Activated CD4-positive, alpha-beta T cell treated with anti-CD3 and anti-CD28 coated beads, Interleukin-2, amount 50 U/mL, for 4 hours (primary cell): ENCODE measurements around the gene PARP4.
"Not testable (repeated sequence)": the region's sequence is repeated elsewhere in the genome, so short reads cannot be mapped to it uniquely, and the experiment has no call there.

Source experiments
- DNase-seq, 2 experiments: peaks; one replicate each; pipeline ENCODE4 v3.0.0-alpha.2; 2020

The PARP4 gene

DNA sequence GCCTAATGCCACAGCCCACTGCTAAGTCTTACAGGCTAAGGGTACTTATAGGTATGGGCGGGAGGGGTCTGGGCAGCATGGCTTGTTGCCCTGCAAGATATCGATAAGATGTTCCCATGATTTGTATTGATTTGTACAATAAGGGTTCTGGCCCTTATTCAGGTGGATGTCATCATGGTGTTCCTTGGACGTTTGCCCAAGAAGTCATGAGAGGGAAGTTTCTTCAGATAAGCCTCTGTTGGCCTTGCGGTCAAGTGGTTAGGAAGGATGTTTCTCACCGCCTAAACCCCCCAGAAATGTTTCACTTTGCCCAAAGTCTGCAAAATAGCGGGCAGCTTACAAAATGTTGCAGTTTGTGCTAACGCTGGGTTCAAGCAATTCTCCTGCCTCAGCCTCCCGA, 7.3 kb downstream of the PARP4 start:
- no peak for DNase-seq

DNA sequence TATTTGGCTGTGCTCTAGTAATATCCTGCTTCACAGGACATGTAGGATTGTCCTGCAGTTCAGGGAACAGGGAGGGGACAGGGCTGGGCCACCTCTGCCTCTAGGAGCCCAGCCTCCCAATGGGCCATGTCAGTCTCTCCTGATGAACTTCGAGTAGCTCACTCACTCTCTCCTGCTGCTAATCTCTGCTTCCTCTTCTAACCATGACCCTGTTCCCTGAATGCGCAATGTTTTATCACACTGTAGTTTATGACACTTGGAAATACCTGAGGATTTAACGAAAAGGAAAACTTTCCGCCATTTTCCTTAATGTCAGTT, 9.2 kb downstream of the PARP4 start:
- DNase-seq, result no peak

DNA sequence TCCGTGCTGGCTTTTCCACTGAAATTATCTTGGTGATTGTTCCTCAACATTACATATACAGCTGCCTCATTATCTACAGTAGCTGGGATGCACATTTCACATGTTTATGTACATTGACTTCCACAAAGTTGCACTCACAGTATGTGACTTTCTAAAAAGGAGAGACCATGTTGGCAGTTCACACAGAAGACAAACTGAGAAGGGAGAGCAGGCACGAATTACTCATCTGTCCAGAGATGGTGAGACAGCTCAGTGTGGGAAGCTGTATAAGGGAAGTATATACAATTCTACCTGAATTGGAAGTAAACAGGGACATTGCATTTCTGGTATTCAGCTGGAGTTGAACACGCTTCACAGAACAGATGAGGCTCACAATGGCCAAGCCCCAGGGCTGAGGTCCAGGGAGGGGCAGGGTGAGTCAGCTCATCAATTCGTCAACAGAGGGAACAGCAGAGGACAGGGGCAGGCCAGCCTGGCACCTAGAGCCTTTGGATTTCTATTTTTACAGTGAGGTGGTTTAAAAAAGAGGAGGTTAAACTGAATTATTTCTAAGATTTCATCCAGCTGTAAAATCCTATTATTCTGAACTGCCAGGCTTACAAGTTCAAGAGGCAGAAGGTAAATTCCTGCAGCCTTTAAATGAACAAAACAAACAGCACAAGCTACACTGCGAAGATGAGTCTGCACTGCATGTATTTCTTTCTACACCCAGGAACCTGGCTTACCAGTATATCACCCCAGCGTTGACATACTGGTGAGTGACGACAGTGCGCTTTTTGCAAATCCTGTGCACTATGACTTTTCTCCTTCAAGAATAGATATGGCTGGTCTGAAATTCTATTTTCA, 9.8 kb downstream of the PARP4 start:
- DNase-seq, result no peak

DNA sequence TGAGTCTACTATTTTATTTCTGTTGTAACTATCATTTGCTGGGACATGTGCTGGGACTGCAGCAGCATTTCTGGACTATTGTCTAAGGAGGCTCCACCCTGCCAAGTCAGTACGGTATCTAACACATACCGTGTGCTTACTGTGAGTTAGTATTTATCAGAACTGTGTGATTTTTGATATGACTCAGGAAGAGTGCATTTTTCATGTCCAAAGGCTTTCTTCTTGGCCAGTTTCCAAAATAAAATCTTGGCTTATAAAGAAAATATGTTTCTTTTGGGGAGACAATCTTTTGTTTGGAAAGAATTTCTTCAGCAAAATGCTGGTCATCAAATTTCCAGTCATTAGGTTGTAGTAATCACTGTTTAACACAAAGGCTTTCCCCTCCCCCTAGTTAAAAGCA, 11.6 kb downstream of the PARP4 start:
- DNase-seq, result no peak

DNA sequence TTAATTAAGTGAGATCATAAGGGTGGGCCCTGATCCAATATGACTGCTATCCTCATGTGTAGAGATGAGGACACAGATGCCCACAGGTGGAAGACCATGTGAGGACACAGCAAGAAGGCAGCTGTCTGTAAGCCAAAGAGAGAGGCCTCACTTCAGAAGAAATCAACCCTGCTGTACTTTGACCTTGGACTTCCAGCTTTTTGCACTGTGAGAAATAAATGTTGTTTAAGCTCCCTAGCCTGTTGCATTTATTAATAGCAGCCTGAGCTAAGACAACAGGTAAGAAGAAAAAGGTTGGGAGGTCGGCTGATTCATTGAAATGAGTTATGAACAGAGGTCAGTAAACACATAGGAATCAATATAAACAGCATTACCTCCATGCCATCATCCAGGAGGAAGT, 14.8 kb downstream of the PARP4 start:
- no peak for DNase-seq

DNA sequence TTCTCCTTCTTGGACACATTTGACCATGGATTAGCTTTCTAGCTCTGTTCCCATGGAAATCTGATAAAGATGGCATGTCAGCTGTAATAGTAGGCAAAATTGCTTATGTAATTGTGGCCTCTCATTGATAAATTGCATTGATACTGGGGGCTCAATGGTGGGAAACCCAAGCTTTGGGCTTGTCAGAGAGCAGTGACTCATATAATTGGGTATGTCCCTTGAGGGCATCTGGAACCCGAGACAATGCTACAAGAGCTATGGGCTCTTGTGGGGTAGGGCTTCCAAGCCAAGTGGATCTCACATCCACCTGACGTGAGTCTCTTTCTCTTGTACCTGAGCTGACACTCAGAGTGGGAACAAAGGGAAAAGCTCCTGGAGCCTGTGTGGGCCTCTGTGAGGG, 16.3 kb downstream of the PARP4 start:
- not testable (repeated sequence) for DNase-seq

DNA sequence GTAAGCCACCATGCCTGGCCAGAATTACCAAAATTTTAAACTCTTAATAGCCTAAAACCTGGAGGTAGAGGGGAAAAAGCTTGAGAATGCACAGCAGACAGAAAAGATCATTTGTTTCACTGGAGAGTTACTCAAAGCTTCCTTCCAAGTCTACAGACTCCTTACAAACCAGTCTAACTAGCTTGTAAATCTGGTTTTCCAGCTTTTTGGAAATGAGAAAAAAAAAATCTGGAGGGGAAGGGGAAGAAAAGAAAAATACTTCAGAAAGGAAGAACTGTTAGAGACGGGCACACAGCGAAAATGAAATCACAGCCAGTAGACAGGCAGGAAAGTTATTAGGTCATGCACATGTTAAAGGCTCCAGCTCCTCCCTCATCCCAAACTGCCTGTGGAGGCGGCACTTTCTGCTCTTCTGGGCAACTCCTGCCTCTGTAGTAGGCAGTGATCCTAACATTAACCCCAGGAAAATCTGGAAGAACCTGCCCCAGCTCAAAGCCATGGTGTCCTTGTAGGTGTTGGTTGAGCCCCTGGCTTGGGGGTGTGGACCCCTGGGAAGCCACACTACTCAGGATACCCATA, 17.3 kb downstream of the PARP4 start:
- no peak for DNase-seq

DNA sequence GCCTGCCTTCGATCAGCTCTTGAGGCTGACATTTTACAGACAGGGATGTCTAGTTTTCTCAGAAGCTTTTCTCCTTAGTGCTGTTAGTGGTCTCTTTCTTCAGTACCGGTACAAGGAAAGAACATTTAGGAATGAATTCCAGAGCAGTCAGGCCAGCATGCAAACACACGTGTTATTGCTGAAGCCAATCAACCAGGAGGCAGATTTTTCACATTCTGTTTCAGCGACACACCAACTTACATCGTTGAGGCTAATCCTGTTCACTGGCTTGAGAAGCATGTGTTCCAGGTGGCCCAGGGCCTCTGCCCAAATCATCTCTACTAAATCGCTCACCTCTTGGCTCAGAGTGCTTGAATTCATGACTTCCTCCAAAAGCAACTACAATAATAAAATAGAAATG, 19.2 kb downstream of the PARP4 start:
- no peak for DNase-seq

DNA sequence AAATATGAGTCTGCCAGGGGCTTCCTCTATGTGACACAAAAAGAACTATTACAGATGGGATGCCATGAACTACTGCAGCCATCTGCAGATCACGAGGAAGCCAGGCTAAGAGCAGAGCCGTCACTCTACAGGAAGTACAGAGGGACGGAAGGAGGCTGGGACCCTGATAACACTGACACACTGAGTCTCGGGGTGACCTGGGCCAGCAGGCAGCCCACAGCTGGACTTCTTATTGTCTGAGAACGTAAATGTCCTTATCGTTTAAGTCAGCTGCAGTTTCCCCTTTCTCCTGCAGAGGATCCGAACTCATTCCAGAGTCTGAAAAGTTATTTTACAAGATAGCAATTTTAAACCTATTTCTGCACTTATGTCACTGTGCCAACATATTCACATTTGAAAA, 20.7 kb downstream of the PARP4 start:
- DNase-seq, result no peak

DNA sequence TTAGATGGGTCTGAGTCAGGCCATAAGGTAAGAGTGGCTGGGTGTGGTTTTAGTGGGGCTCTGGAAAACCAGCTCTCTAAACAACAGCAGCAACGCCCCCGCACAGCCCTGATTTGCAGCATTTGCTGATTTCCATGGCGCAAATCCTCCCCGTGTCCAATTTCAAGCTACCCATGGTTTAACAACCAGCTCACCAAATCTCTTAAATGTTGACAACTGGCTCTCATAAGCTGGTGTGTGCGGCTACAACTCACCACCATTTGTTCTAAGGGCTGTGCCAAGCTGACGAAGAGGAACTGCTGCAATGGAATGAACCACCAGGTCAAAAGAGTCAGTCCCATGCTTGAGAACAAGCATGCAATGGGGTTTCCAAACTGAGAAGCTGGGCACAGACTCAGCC, 22.9 kb downstream of the PARP4 start:
- no peak for DNase-seq

DNA sequence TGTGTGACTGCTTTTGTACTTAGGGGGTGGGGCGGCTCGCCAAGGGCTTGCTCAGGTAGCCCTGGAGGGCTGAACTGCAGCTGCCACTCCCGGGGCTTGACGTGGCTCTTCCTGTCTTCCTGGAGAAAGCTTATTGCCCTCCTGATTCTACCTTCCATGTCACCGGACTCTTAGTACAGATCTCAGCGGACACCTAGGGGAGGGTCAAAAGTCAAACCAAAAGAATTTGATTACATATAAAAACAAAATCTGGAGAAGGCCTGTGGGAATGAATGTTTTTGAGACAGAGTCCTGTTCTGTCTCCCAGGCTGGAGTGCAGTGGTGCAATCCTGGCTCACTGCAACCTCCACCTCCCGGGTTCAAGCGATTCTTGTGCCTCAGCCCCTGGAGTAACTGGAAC, 24.5 kb downstream of the PARP4 start:
- DNase-seq, result not testable (repeated sequence)

DNA sequence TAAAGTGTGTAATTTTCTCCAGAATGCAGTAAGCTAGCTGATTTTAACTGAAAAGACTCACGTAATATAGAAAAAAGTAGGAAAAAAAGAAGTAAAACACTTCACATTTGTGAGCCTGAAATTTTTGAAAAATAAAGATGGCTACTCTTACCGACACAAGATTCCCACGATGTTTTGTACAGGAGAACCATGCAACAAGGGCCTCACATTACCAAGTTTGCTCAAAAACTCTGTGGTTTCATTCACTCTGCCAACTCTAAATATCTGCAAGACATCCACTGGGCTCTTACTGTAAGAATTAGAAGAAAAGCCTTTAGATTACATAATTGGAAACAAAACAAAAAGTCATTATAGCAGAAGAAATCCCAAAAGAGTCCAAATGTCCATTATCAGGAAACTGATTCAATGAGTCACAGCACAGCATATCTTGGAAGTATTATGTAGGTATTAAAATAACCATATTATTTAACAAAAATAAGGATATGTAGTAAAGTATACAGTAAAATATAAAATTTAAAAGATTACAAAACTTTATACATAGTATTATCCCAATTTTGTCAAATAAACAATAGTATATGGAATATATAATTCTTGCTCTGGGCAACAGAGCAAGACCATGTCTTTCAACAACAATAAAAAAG, 26.4 kb downstream of the PARP4 start:
- not testable (repeated sequence) for DNase-seq

DNA sequence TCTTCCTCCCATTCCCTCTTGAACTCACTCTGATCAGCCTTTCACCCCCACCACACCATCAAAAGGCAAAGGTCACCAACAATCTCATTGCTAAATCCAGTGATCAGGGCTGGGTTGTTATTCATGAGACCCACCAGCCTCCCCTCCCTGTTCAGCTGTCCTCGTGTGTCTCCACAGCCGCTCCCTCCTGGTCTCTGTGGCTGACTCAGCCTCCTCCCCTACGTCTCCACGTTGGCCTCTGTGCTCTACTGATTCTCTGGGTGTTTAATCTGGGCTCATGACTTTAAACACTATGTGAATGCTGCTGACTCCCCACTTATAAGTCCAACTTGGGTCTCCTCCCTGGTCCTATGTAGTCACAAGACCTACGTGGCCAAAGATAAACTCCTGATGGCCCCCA, 38.9 kb downstream of the PARP4 start:
- no peak for DNase-seq

DNA sequence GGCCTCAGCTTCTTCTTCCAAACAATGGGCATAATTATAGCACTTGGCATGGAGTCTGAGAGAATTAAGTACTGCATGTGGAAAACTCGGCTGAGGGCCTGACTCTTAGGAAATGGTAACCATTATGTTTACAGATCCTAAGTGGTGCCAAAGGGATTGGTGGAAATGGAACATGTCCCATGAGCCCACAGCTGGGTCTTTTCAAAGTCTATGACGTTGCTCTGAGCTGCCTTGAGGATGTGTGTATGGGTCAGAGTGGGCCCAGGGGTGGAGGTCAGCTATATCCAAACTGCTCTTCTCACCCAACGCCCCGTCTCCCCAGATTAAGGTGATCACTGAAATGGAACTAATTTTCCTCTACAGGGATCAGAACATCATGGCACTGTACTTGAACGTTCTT, 40.4 kb downstream of the PARP4 start:
- not testable (repeated sequence) for DNase-seq

DNA sequence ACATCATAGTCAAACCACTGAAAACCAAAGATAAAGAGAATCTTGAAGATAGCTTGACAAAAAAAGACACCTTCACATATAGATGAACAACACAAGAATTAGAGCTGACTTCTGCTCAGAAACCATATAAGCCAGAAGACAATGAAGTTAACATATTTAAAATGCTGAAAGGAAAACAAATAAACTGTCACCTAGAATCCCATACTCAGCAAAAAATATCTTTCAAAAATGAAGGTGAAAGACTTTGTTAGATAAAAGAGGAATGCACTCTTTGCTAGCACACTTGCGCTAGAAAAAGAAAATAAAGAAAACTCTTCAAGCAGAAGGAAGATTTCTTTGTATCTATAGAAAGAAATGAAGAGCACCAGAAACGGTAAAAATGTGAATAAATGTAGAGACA, 49.5 kb downstream of the PARP4 start:
- DNase-seq, result no peak

DNA sequence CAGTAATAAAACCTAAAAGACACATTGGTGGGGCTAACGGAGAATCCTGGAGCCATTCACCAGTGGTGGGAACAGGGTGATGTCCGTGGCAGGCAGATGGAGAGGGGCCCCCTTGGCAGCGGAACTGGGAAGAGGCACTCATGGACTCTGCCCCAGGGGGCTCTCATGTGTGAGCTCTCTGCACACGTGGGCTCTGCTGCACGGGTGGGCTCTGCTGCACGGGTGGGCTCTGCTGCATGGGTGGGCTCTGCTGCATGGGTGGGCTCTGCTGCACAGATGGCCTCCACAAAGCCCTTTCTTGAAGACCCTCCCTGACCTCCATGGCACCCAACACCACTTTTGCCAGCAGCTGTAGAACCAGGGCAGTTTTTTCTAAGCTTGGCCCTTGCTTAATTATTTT, 52.3 kb downstream of the PARP4 start:
- no peak for DNase-seq

DNA sequence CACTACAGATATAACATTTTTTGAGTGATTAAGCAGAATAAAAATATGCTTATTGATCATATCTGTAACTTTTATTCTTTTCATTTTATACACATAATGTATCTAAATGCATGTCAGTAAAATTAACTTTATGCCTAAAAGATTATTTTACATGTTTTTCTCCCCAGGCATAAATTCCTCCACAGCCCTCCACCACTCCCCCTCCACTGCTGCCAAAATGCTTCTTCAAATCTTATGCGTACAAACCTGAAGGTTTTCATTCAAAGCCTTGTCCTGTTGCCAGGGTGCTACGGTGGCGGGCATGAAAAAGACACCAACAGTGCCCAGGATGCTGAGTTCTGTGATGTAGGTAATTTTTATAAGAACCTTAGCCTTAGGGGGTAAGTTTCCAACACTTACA, 52.9 kb downstream of the PARP4 start:
- DNase-seq, result no peak

DNA sequence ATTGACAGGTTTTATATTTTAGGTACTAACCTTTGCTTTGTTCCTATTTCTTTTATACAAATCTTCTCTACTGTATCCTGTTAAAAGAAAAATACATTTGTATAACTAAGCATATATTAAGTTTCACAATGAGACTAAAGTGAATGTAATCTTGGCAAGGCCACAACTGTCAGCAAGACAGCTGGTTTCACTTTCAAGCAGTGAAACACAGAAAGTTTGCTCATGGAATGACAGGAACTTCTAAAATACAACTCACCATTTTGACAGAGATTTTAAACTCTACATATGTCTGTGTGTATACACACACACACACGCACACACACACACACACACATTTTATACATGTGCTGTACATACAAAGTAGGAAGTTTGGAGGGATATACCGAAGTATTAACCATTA, 53.3 kb downstream of the PARP4 start:
- DNase-seq, result no peak

DNA sequence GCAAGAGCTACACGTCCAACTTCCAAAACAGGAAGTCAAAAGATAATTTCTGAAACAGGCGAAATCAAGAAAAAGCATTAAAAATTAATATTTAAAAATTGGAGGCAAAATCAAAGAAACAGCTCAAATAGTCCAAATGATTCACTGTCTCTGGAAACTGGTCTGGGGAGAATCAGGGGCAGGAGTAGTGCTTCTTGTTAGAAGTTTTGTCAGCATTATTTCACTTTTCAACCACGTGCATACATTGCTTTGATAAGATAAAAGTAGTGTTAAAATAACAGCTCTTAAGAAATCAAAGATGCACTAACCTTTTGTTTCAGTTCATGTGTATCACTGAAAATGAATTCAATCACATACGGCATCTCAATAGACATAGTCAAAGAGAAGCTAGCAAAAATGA, 53.8 kb downstream of the PARP4 start:
- no peak for DNase-seq

DNA sequence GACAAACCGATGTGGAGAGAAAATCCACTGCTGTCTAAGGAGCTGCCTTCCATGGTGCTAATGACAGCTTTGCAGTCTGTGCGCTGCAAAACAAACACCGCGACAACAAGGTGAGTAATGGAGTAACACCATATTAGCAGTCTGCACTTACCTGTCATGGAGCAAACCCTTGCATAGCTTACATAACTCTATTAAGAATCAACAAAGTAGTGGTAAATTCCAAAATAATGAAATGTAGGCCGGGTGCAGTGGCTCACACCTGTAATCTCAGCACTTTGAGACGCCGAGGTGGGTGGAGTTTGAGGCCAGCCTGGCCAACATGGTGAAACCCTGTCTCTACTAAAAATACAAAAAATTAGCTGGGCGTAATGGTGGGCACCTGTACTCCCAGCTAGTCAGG, 56.2 kb downstream of the PARP4 start:
- DNase-seq, result no peak

DNA sequence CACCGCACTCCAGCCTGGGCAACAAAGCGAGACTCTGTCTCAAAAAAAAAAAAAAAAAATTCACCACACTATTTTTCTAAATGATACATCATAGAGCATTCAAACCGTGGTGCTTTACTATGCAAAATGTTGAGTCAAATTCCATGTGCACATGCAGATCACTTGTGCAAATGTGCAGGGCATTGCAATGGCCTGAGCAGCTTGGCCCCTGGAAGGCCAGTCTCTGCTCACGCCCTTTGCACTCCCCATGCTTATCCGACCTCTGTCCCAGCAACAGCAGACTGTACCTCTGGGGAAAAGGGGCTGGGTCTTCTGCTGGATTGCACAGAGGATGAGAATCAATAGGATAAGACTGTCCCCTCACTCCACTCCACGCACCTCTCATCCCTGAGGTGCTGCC, 58.5 kb downstream of the PARP4 start:
- DNase-seq, result no peak

DNA sequence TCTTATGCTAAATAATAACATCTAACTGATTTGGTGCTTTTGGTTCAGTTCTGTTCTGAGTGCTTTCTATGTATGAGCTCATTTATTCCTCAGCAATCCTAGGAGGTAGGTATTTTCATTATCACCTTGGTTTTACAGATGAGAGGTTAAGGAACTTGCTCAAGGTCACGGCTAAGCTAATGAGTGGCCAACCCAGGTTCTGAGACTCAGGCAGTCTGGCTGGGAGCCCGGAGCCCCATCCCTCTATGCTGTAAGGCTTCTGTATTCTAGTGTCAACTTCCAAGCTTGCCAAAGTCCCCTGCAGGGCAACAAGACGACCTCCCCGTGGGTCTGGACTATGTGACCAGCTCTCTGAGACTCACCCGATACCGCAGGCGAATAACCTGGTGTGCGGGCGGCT, 60.5 kb downstream of the PARP4 start:
- no peak for DNase-seq

DNA sequence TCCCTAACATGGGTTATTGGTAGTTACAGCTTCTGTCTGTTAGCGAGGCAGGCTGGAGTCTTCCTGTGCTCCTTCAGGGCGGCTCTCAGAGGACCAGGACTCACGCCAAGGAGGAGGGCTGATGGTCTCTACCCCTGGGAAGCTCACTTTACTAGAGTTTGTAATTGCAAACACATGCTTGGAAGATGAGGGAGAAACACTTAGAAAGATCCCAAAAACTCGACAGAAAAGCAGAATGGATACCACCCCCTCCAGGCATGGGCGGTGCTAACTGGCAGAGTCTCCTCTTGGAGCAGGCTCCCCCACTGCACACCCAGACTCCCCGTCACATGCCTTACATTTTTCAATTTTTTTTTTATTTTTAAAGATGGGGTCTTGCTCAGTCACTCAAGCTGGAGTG, 62.0 kb downstream of the PARP4 start:
- no peak for DNase-seq

DNA sequence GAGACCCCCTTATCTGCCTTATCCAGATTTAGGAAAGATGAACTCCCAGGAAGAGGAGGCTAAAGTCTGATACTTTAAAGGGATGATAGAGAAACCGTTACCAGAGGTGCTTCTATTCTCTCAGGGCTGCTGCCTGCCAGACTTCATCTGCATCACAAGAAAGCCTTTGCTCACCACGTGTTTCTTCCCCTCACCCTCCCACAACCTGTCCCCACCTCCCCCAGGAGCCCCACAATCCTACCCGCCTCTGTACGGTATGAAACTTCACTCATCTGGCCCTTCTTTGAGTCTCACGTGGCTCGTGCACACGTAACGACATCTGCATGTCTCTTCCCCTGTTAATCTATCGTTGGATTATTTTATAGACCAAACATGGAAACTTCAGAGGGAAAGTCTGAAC, 67.7 kb downstream of the PARP4 start:
- not testable (repeated sequence) for DNase-seq

DNA sequence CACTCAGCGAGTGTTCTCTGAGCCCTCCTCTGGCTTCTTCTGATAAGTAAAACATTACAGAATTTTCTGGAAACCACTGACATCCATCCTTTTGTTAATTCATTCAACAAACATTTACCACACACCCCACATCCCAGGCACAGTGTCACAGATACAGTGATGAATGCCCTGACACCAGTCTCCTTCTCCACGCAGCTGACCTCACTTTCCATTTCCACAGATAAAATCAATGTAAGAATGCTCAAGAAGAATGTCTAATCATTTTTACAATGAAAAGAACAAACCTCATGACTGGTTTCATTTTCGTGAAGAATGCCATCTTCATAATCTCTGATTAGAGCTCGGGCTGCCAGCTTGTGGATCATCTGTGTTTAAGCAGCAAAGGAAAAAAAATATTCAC, 69.2 kb downstream of the PARP4 start:
- DNase-seq, result no peak
